HEK293T (cell line): Measurements from ENCODE around the gene EIPR1.

Source experiments
- CTCF ChIA-PET: fragments of 350-600 bp; formaldehyde crosslinking; extraction: SDS; loops from one replicate; lab custom pipeline; 2021; ENCODE audit warnings: antibody characterized with exemption, inconsistent platforms; lab: Yijun Ruan, JAX
- POLR2A ChIA-PET: fragments of 350-600 bp; formaldehyde crosslinking; extraction: SDS; loops from one replicate; lab custom pipeline; 2020; ENCODE audit warnings: antibody characterized with exemption, inconsistent platforms; lab: Yijun Ruan, JAX
- DNase-seq: peaks from one replicate; pipeline ENCODE4 v3.0.0; 2012; ENCODE audit warnings: mixed read lengths; ENCODE audit errors: extremely low spot score
- ARNT ChIP-seq: fragments of 450-650 bp; IDR thresholded peaks from 2 replicates; pipeline ENCODE4 v1.6.1; 2017; ENCODE audit warnings: mild to moderate bottlenecking
- BHLHE40 ChIP-seq: fragments of 450-650 bp; IDR thresholded peaks from 2 replicates; pipeline ENCODE4 v1.6.1; 2016; ENCODE audit warnings: mild to moderate bottlenecking, moderate library complexity, borderline replicate concordance
- CTBP1 ChIP-seq: fragments of 450-650 bp; IDR thresholded peaks from 2 replicates; pipeline ENCODE4 v1.6.1; 2016; ENCODE audit warnings: borderline replicate concordance
- ELF4 ChIP-seq: fragments of 450-650 bp; IDR thresholded peaks from 2 replicates; pipeline ENCODE4 v1.6.1; 2017; ENCODE audit warnings: antibody characterized with exemption
- FOXA1 ChIP-seq: fragments of 450-650 bp; IDR thresholded peaks from 2 replicates; pipeline ENCODE4 v1.6.1; 2016; ENCODE audit warnings: mild to moderate bottlenecking
- FOXK2 ChIP-seq: fragments of 450-650 bp; IDR thresholded peaks from 2 replicates; pipeline ENCODE4 v1.6.1; 2016; ENCODE audit warnings: mild to moderate bottlenecking
- FOXM1 ChIP-seq: fragments of 450-650 bp; IDR thresholded peaks from 2 replicates; pipeline ENCODE4 v1.6.1; 2017; ENCODE audit warnings: mild to moderate bottlenecking, borderline replicate concordance
- HDGF ChIP-seq: fragments of 450-650 bp; IDR thresholded peaks from 2 replicates; pipeline ENCODE4 v1.6.1; 2017; ENCODE audit warnings: antibody characterized with exemption, borderline replicate concordance
- L3MBTL2 ChIP-seq: fragments of 450-650 bp; conservative IDR thresholded peaks from 2 replicates; pipeline ENCODE4 v1.6.1; 2016; ENCODE audit warnings: mild to moderate bottlenecking
- LEF1 ChIP-seq: fragments of 450-650 bp; IDR thresholded peaks from 2 replicates; pipeline ENCODE4 v1.6.1; 2017; ENCODE audit warnings: mild to moderate bottlenecking, borderline replicate concordance
- NFRKB ChIP-seq: fragments of 450-650 bp; IDR thresholded peaks from 2 replicates; pipeline ENCODE4 v1.6.1; 2016; ENCODE audit warnings: mild to moderate bottlenecking, moderate library complexity
- PKNOX1 ChIP-seq: fragments of 450-650 bp; IDR thresholded peaks from 2 replicates; pipeline ENCODE4 v1.6.1; 2016
- SP1 ChIP-seq: fragments of 450-650 bp; IDR thresholded peaks from 2 replicates; pipeline ENCODE4 v1.6.1; 2017
- SUZ12 ChIP-seq: fragments of 450-650 bp; IDR thresholded peaks from 2 replicates; pipeline ENCODE4 v1.6.1; 2016; ENCODE audit warnings: mild to moderate bottlenecking
- TARDBP ChIP-seq: fragments of 450-650 bp; IDR thresholded peaks from 2 replicates; pipeline ENCODE4 v1.6.1; 2016
- ZNF384 ChIP-seq: fragments of 450-650 bp; IDR thresholded peaks from 2 replicates; pipeline ENCODE4 v1.6.1; 2016

Gene EIPR1

GRCh38 chr2:3294069-3294468 lies 83.5 kb downstream of the EIPR1 start:
- no peak for DNase-seq
- ChIA-PET POLR2A (no interaction called here), CTCF (no interaction called here)
- no peak for TF ChIP-seq HDGF
- no peak for TF ChIP-seq TARDBP
- no peak for TF ChIP-seq ZNF384
- TF ChIP-seq ELF4 = no peak
- no peak for TF ChIP-seq L3MBTL2
- TF ChIP-seq FOXA1 = no peak
- TF ChIP-seq ARNT = no peak
- TF ChIP-seq BHLHE40 = no peak
- no peak for TF ChIP-seq SP1
- no peak for TF ChIP-seq FOXM1

- POLR2A ChIA-PET = no interaction called here
- TF ChIP-seq NFRKB = no peak
- no peak for TF ChIP-seq LEF1
- no peak for TF ChIP-seq FOXA1
- no peak for TF ChIP-seq ELF4
- TF ChIP-seq FOXM1 = no peak
- no peak for TF ChIP-seq HDGF
- no peak for TF ChIP-seq PKNOX1
- TF ChIP-seq CTBP1 = no peak
- no peak for TF ChIP-seq BHLHE40
- TF ChIP-seq FOXK2 = no peak
- no peak for TF ChIP-seq SUZ12
- no peak for TF ChIP-seq ZNF384
- CTCF ChIA-PET = no interaction called here
- DNase-seq = no peak
These were observed 84.4 kb downstream of the EIPR1 start for GRCh38 chr2:3293221-3293620.

GRCh38 chr2:3292416-3292815 lies 85.2 kb downstream of the EIPR1 start:
- TF ChIP-seq BHLHE40 (no peak), SUZ12 (no peak), FOXM1 (no peak), ZNF384 (no peak), TARDBP (no peak), FOXA1 (no peak)
- ChIA-PET POLR2A (no interaction called here), CTCF (no interaction called here)

GRCh38 chr2:3291750-3292149 lies 85.9 kb downstream of the EIPR1 start:
- ChIA-PET CTCF (no interaction called here), POLR2A (no interaction called here)
- no peak for DNase-seq
- TF ChIP-seq FOXM1 (no peak), BHLHE40 (no peak)

More at GRCh38 chr2:3292416-3292815, 85.2 kb downstream of the EIPR1 start:
- DNase-seq = no peak

GRCh38 chr2:3291113-3291512 lies 86.5 kb downstream of the EIPR1 start:
- POLR2A ChIA-PET = no interaction called here
- TF ChIP-seq PKNOX1 (no peak), ARNT (no peak), L3MBTL2 (no peak), NFRKB (no peak), SUZ12 (no peak), FOXA1 (no peak), ZNF384 (no peak), TARDBP (no peak)
- CTCF ChIA-PET = no interaction called here
- DNase-seq = no peak

GRCh38 chr2:3290655-3291054 lies 87.0 kb downstream of the EIPR1 start:
- POLR2A ChIA-PET = no interaction called here
- DNase-seq = no peak
- TF ChIP-seq SUZ12 (no peak), LEF1 (no peak), FOXK2 (no peak), BHLHE40 (no peak), TARDBP (no peak), L3MBTL2 (no peak), ZNF384 (no peak), ARNT (no peak), NFRKB (no peak), FOXM1 (no peak)
- CTCF ChIA-PET = no interaction called here

GRCh38 chr2:3289971-3290370 lies 87.6 kb downstream of the EIPR1 start:
- CTCF ChIA-PET = no interaction called here
- POLR2A ChIA-PET = no interaction called here
- no peak for DNase-seq
- no peak for TF ChIP-seq ELF4
- no peak for TF ChIP-seq TARDBP
- no peak for TF ChIP-seq PKNOX1

- ChIA-PET CTCF (no interaction called here), POLR2A (no interaction called here)
- TF ChIP-seq BHLHE40 (no peak), LEF1 (no peak), TARDBP (no peak), ELF4 (no peak), CTBP1 (no peak), FOXA1 (no peak), FOXK2 (no peak), ZNF384 (no peak), NFRKB (no peak), HDGF (no peak)
- no peak for DNase-seq
These were observed 88.1 kb downstream of the EIPR1 start for GRCh38 chr2:3289526-3289925.
